Measurements from ENCODE around the gene DIDO1.

DIDO1 gene

DNA sequence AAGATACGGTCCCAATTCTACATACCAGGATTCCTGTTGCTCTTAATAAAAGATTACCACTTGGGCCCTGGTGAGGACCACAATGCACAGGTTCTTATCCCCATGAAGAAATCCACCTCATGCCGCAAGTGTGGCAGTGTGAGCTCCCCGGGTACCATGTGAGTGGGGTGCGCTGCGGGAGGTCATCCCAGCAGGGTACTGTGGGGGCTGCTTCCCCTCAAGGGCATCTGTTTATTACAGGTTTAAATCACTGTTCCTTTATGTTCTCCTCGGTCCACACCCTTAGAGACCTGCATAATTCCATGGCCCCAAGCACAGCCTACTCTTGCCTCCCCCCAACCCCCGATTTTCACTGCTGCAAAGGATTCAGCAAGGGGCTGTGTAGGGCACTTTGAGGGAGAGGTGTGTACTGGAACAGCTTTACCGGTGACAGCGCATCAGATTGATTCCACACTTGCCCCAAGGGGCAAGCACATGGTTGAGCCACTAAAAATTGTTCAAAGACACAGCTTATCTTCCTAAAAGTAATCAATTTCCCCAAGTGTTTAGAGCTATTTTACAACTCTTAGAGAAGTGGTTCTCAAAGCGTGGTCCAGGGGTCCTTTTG lies 6.2 kb downstream of the DIDO1 start:
- H3K4me3 ChIP-seq (ENCODE audit: low read depth, low read length): no peak overlapping the region
- H3K4me1 ChIP-seq: peaks cover 18% of the 10 kb centered on the region
- TF ChIP-seq, protein P1, sequence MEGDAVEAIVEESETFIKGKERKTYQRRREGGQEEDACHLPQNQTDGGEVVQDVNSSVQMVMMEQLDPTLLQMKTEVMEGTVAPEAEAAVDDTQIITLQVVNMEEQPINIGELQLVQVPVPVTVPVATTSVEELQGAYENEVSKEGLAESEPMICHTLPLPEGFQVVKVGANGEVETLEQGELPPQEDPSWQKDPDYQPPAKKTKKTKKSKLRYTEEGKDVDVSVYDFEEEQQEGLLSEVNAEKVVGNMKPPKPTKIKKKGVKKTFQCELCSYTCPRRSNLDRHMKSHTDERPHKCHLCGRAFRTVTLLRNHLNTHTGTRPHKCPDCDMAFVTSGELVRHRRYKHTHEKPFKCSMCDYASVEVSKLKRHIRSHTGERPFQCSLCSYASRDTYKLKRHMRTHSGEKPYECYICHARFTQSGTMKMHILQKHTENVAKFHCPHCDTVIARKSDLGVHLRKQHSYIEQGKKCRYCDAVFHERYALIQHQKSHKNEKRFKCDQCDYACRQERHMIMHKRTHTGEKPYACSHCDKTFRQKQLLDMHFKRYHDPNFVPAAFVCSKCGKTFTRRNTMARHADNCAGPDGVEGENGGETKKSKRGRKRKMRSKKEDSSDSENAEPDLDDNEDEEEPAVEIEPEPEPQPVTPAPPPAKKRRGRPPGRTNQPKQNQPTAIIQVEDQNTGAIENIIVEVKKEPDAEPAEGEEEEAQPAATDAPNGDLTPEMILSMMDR (IDR thresholded peaks at IDR 0.05; ENCODE audit: low read depth, low read length): no peak
- DNase-seq: no peak
- H3K27me3 ChIP-seq: no peaks in the 10 kb centered on the region
- H3K36me3 ChIP-seq: 0 out of 2 replicates have a peak, but pooled peaks cover under 1% of the 10 kb centered on the region
- no peaks in the 10 kb centered on the region for H3K9me3 ChIP-seq

DNA sequence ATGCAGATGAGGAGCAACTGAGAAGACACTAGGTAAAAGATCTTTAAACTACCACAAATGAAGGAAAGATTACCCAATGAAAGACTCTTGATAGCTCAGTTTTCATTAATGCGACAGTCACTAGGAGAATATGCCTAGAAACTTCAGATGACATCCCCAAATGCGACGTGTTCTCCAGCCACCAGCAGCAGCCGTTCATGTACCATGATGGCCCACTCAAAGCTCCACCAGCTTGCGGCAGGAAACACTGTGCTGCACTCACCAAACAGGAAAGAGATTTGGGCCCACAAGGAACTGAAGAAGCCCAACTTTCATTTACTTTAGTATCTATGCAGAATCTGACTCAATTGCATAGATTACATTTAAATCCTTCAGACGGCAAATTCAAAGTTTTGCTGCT lies 7.5 kb downstream of the DIDO1 start:
- Histone ChIP-seq H3K4me1 (peaks cover 11% of the 10 kb centered on the region), H3K27me3 (no peaks in the 10 kb centered on the region), H3K9me3 (no peaks in the 10 kb centered on the region), H3K36me3 (peaks cover 2% of the 10 kb centered on the region; the same call in 1 of the 2 replicates), H3K4me3 (ENCODE audit: low read depth, low read length) (no peak overlapping the region)
- no peak for DNase-seq
- TF ChIP-seq, protein P1 (IDR thresholded peaks at IDR 0.05; ENCODE audit: low read depth, low read length): no peak

GRCh38 chr20:62918147-62918546 lies 8.2 kb downstream of the DIDO1 start:
- Histone ChIP-seq H3K36me3 (peaks cover 7% of the 10 kb centered on the region), H3K4me1 (peaks cover 11% of the 10 kb centered on the region), H3K9me3 (no peaks in the 10 kb centered on the region), H3K4me3 (ENCODE audit: low read depth, low read length) (no peak overlapping the region), H3K27me3 (no peaks in the 10 kb centered on the region)
- TF ChIP-seq, protein P1 (IDR thresholded peaks at IDR 0.05; ENCODE audit: low read depth, low read length): no peak
- no peak for DNase-seq

DNA sequence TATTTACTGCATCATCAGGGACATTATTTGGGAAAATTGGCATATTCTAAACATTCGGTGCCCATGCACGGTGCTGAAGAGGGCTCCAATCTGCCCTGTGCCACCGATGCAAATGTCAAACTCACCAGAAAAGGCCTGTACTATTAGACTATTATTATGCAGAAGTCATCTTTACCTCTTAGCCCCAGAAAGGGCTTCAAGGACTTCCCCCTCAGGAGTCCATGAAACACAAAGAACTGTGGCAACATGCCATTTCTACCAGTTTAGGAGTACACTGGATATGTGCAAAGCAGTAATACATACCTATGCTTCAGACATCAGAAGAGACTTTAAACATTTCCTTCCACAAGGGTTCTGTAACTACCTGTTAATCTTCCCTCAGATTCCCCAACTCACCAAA lies 8.6 kb downstream of the DIDO1 start:
- DNase-seq: no peak
- H3K4me1 ChIP-seq: peaks cover 11% of the 10 kb centered on the region
- peaks cover 11% of the 10 kb centered on the region for H3K36me3 ChIP-seq
- TF ChIP-seq, protein P1 (IDR thresholded peaks at IDR 0.05; ENCODE audit: low read depth, low read length): no peak
- no peak overlapping the region for H3K4me3 ChIP-seq (ENCODE audit: low read depth, low read length)
- no peaks in the 10 kb centered on the region for H3K27me3 ChIP-seq
- H3K9me3 ChIP-seq: no peaks in the 10 kb centered on the region

- peaks cover 18% of the 10 kb centered on the region for H3K36me3 ChIP-seq
- no peaks in the 10 kb centered on the region for H3K9me3 ChIP-seq
- peaks cover 11% of the 10 kb centered on the region for H3K4me1 ChIP-seq
- TF ChIP-seq, protein P1 (IDR thresholded peaks at IDR 0.05; ENCODE audit: low read depth, low read length): no peak
- no peaks in the 10 kb centered on the region for H3K27me3 ChIP-seq
- no peak overlapping the region for H3K4me3 ChIP-seq (ENCODE audit: low read depth, low read length)
- no peak for DNase-seq
These were observed 9.4 kb downstream of the DIDO1 start for GRCh38 chr20:62916703-62917476.

DNA sequence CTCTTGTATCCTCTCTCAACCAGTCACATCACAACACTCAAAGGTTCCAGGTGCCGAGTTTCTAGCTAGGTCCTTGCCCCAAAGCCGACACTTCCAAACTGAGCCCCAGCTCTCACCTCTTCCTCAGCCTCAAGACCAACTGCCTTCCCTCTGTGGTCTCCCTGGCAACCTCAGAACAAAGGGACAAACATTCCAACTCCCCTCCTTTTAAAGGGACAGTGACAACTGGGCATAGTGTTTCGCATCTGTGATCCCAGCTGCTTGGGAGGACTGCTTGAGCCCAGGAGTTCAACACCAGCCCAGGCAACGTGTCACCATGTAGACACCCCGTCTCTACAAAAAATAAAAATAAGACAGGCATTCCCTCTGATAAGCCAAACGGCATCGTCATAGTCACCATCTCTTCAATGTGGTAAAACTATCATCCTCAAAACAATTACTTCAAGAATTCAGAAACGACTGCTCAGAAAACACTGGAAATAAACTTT lies 11.3 kb downstream of the DIDO1 start:
- no peak for DNase-seq
- H3K4me1 ChIP-seq: peaks cover 6% of the 10 kb centered on the region
- TF ChIP-seq, protein P1 (IDR thresholded peaks at IDR 0.05; ENCODE audit: low read depth, low read length): no peak

More for the DNA sequence above, 11.3 kb downstream of the DIDO1 start:
- Histone ChIP-seq H3K4me3 (ENCODE audit: low read depth, low read length) (no peak overlapping the region), H3K9me3 (no peaks in the 10 kb centered on the region), H3K27me3 (no peaks in the 10 kb centered on the region), H3K36me3 (peaks cover 37% of the 10 kb centered on the region)

All from BE2C (cell line).